ENCODE data around the gene CR1.
"Not testable (repeated sequence)": the region's sequence is repeated elsewhere in the genome, so short reads cannot be mapped to it uniquely, and the experiment has no call there.

CR1 gene

DNA sequence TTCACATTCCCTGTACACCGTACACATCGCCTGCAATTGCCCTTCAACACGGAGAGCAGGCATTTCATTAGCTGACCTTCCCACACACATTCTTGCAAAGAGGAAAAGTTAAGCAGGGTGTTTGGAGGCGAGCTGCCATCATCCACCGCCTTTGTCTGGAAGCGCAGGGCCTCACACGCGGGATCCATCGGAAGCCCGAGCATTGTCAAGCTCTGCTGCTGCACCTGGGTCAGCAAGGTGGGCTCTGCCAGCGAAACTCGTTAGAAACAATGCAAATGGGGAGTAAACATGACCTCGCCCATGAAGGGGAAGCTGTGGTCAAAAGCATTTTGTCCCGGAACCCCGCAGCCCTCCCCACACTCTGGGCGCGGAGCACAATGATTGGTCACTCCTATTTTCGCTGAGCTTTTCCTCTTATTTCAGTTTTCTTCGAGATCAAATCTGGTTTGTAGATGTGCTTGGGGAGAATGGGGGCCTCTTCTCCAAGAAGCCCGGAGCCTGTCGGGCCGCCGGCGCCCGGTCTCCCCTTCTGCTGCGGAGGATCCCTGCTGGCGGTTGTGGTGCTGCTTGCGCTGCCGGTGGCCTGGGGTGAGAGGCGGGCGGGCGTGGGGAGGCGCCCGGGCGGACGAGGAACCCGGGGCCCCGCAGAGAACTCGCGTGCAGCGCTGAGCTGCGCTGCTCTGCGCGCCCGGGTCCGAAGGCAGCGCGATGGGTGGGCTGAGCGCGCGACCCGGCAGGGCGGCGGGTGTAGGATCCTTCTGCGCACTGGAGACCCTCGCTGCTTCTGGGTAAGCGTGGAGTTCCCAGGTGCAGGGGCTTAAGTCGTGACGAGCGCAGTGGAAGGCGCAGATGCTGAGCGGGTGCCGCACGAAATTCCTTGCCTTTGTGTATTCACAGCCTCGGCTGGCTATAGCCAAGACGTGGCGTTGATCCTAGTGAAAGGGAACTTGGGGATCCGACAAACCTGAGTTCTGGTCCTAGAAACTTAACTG is at the start of gene CR1:
Gene CR1 (plus strand): TSS at position 357 of the 992 bp plus-strand sequence. CDS start 111 bp downstream, at position 468.
- no peak for DNase-seq (ENCODE audit: extremely low read depth in 1 of 2, low read depth in 1 of 2)

DNA sequence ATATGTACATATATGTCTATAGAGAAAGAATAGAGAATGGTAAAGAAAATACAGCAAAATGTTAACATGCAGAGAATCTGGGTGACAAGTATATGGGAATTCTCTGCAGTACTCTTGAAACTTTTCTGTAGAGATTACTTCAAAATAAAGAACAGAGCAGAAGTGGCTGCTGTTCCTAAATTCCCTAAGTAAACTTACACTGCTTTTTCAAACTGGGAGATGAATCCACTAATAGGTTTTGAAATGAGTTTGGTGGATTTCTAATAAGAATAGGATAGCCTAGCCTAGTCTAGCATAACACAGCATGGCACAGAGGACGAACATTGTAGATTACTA is 42.3 kb upstream of the CR1 start:
- DNase-seq (ENCODE audit: extremely low read depth in 1 of 2, low read depth in 1 of 2): no peak

DNA sequence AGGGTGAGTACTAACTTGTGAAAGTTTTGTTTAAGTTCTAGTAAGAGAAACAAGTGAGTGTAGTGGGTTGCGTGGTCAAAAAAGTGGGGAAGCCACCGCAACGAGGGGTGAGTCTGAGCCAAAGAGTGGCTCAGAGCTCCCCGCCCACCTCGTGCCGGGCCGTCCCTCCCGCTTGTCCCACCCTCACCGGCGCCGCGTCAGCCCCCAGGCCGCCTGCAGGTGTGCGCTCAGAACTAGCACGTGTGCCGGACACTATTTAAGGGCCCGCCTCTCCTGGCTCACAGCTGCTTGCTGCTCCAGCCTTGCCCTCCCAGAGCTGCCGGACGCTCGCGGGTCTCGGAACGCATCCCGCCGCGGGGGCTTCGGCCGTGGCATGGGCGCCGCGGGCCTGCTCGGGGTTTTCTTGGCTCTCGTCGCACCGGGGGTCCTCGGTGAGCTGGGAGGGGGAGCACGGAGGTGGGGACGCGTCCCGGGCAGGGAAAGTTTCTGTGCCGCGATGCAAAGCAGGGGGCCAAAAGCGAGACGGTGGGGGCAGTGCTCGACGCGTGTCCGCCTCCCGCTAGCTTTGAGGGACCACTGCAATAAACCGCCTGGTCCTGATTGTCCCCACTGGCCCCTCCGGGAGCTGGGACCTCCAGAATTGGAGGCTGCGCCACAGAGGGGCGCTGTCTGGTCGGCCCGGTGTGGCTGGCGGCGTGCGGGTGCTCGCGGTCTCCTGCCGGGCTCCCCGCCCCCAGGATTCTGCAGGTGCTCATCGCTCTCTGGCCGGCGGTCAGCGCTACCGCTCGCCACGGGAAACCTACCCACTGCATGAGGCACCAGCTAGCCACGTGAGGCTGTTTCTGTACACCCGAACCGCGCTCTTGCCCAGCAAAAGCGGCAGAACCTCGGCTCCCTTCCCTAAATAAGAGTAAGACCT is 41.7 kb upstream of the CR1 start, which contains the start of gene CR2:
Gene CR2 (plus strand): TSS at position 283 of the 919 bp plus-strand sequence. CDS start 91 bp downstream, at position 374.
- no peak for DNase-seq (ENCODE audit: extremely low read depth in 1 of 2, low read depth in 1 of 2)

DNA sequence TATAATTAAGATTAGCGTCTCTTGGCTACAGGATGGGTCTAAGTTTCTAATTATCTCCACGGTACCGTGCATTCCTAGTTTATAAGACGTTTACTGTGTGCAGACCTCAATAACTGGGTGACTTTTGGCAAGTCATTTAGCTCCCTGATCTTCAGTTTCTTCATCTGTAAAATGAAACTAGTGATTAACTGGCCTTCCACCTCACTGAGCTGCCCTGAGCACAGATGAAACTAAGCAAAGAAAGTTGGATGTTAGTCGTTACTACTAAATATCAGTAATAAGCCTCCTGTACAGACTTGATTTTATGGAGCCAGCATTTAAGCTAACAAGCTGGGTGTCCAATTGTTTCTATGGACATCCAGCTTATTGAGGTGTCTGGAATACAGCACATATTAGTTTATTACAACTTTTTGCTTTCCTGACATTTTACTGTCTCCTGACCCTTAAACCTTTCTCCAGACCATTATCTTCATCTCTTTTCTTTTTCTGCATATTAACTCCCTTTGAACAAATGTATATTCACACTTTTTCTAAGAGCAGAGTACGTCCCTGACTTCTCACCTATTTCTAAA is 40.7 kb upstream of the CR1 start:
- no peak for DNase-seq (ENCODE audit: extremely low read depth in 1 of 2, low read depth in 1 of 2)

DNA sequence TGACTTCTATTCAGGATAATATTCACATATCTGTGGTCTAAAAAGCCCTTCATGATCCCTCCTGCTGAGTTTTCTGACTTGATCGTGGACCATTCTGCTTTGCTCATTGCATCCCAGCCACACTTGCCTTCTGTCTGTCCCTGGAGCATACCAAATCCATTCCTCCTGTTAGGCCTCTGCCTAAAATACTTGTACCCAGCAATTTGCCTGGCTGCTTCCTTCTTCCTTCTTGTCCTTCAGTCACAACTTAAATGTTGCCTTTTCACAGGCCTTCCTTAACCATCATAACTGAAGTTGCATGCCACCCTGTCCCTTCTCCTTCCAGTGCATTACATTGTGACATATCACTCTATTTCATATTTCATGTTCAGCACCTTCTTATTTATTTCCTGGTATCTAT is 37.5 kb upstream of the CR1 start:
- no peak for DNase-seq (ENCODE audit: extremely low read depth in 1 of 2, low read depth in 1 of 2)

DNA sequence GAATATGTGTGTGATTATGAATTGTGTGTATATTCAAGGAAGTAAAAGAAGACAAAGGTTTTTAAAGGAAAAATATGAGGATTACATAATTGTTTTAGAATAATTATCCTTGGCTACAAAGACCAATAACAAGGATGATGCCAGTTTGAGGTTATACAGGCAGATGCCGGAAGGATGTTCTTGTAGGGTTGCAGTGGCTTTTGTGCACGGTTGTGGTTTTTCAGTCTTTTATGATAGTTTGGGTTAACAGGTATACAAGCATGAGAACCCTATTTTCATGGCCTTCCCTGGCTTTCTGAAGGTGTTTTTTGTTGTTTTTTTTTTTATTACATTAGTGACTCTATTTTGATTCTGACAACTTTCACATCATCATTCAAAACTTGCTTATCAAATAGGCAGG is 36.9 kb upstream of the CR1 start:
- no peak for DNase-seq (ENCODE audit: extremely low read depth in 1 of 2, low read depth in 1 of 2)

DNA sequence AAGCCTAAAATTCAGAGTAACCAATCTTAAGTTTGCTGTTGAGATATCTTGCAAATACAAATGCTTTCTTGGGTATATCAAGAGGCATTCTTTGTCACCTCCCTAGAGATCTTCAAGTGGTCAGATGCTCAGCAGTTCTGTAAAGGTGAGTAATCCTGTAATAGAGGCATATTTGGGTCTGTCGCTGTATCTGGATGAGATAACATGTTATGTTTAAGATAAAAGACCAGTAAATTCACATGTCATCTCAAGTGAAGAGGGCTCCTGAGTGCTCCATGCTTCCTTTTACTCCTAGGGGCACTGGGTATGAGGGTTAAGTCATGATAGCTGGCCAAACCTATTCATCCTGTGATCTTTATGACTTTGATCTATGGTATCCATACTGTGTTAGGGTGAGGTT is 34.3 kb upstream of the CR1 start:
- no peak for DNase-seq (ENCODE audit: extremely low read depth in 1 of 2, low read depth in 1 of 2)

DNA sequence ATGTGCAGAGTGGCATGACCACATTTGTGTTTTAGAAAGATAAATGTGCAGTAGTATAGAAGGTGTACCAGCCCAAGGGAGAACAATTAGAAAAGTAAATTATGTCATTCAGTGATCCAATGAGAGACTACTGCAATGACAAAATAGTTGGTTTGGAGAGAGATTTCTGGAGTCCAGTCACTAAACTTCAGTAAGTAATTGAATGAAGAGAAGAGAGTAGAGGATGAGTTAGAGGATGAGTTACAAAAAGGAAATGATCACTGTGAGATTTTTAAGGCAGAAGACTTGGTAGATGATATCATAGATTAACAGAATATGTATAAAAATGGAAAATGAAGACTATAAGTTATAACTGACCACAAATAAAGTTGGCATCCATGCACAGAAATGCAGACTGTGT is 33.4 kb upstream of the CR1 start:
- DNase-seq (ENCODE audit: extremely low read depth in 1 of 2, low read depth in 1 of 2): no peak

DNA sequence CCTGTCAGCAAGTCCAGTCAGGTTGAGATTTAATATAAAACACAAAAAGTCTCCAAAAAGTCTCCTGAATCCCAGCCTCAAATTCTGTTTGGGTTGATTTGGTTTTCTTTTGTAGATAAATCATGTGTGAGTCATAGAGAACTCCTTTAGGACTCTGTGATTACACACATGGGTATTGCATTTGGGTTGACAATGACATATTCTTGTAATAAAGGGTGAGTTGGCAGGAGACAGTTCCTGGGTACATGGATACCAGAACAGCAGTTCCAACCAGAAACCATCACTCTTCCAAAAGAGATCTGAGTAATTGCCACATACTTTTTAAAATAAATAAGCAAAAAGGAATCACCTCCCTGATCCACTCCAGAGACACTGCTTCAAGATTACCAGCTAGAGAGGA is 32.9 kb upstream of the CR1 start:
- DNase-seq (ENCODE audit: extremely low read depth in 1 of 2, low read depth in 1 of 2): no peak

DNA sequence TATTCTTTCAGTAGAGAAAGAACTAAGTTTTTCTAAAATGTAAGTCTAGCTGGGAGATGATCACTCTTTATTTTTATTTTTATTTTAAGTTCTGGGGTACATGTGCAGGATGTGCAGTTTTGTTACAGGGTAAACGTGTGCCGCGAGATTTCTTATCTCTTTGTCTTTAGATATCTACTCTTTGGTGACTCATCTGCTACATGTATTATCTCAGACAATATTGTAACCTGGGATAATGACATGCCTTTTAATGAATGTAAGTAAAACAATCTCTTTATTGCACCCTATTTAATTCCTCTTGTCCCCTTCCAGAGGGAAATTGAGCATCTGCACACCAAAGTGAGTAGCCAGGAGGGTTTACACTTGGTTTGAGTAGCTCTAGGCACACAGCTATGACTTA is 32.4 kb upstream of the CR1 start:
- no peak for DNase-seq (ENCODE audit: extremely low read depth in 1 of 2, low read depth in 1 of 2)

DNA sequence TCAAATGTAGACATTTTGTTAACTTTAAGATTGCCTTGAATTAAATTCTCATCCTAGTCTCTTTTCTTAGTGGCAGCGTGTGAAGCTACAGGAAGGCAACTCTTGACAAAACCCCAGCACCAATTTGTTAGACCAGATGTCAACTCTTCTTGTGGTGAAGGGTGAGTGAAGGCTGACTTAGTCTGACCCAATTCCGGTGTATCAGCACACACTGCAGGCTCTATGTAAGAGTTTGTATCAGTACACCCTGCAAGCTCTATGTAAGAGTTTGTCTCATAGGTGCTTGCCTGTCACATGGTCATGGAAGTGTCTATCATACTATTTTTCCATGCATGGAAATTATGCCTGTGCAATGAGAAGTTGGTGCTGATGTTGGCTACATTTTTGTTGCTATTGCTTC is 25.0 kb upstream of the CR1 start:
- DNase-seq (ENCODE audit: extremely low read depth in 1 of 2, low read depth in 1 of 2): no peak

DNA sequence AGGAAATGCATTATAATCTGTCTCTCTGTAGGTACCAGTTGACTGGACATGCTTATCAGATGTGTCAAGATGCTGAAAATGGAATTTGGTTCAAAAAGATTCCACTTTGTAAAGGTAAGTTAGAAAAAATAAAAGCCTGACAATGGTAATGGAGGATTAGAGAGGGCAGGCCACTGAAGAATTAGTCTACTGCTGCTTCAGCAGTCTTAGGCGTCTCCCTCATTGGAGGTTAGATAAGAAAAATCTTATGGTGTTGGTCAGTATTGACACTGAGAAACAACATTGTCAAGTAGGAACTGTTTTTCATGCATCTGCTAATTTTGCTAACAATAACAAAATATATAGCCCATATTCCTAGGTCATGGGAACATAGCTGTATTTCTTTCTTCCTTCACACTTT is 21.7 kb upstream of the CR1 start:
- no peak for DNase-seq (ENCODE audit: extremely low read depth in 1 of 2, low read depth in 1 of 2)

DNA sequence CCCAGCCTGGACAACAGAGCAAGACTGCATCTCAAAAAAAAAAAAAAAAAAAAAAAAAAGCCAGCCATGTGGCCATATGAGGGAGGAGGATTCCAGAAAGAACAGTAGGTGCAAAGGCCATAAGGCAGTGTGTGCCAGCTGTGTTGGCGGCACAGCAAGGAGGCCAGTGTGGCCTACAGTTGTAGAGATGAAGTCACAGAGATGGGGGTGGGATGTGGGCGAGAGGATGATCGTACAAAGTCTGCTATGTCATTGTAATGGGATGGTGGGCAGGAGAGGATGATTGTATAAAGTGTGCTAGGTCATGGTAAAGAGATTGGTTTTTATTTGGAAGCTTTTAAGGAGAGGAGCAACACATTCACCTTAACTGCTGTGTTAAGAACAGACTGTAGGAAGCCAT is 9.8 kb upstream of the CR1 start:
- DNase-seq (ENCODE audit: extremely low read depth in 1 of 2, low read depth in 1 of 2): no peak

DNA sequence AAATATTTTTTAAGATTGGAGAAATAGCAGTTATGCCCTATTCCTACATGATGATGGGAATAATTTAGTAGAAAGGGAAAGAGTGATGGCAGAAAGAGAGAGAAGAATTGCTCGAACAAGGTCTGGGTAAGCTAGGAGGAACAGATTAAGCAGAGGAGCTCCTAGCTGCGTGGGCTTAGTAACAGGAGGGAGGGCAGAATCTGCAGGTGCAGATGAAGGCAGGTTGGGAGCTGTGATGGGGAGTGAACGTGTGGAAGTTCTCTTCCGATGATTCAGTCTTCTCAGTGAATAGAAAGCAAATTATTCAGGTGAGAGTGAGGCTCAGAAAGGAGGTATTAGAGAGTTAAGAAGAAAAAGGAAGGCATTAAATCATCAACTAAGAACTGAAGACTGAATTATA is 8.3 kb upstream of the CR1 start:
- DNase-seq (ENCODE audit: extremely low read depth in 1 of 2, low read depth in 1 of 2): no peak

DNA sequence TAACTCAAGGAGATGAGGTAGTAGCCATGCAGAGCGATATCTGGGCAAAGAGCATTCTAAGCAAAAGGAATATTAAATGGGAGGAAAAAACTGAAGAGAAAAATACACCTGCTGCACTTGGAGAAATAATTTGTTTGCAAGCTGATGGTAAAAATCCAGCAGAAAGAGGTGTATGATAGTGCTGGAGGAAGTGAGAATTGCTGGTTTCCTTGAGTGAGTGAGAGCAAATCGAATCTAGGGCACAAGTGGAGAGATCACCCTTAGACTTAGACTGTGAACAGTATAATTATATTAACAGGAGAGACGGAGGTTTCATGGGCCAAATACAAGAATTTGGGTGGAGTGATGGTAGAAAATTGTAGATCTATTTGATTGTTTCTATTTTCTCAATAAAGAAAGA is 2.7 kb upstream of the CR1 start:
- DNase-seq (ENCODE audit: extremely low read depth in 1 of 2, low read depth in 1 of 2): no peak

DNA sequence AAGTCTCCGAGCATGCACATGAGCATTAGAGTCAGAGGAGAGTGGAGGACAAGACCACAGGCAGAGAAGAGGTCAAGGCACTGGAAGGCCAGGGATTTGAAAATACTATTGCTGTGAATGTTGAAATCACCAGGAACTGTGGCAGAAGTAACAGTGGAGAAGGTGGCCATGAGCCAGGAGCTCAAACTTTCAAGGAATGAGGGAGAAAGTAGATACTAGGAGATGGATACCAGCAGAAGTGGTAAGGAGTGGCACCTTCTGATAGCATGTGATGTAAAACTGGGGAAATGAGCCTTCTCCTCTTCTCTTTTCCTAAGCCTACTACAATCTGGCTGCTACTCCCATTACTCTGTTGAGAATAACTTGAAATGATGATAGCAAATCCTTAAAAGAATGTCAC is 1.8 kb upstream of the CR1 start:
- no peak for DNase-seq (ENCODE audit: extremely low read depth in 1 of 2, low read depth in 1 of 2)

DNA sequence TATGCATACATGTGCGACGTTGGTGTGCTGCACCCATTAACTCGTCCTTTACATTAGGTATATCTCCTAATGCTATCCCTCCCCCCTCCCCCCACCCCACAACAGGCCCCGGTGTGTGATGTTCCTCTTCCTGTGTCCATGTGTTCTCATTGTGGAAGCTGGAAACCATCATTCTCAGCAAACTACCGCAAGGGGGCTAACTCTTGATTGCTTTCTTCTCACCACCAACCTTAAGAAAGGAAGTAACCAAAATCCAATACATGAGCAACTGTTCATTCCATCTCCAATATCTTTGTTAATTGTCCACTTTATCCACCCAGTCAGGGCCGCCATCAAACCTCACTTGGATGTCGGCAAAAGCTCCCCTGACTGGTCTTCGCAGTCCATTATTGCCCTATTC is 676 bp upstream of the CR1 start:
- DNase-seq (ENCODE audit: extremely low read depth in 1 of 2, low read depth in 1 of 2): not testable (repeated sequence)

DNA sequence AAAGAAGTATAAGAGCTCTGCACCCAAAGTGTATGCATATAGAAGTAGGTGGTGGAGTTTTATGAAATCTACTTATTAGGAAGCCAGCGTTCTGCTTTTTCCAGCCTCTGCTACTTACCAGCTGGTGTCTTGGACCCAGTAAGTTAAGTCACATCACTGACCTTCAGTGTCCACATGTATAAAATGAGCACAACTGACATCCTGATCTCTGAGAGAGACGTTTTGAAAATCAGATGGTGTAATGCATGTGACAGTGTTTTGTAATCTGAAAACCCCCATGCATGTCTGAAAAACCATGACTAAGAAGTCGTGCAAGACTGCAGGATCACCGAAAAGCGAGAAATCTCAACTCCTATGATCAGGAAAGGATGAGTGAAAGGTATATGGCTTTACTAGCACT is 2.0 kb downstream of the CR1 start:
- DNase-seq (ENCODE audit: extremely low read depth in 1 of 2, low read depth in 1 of 2): no peak

DNA sequence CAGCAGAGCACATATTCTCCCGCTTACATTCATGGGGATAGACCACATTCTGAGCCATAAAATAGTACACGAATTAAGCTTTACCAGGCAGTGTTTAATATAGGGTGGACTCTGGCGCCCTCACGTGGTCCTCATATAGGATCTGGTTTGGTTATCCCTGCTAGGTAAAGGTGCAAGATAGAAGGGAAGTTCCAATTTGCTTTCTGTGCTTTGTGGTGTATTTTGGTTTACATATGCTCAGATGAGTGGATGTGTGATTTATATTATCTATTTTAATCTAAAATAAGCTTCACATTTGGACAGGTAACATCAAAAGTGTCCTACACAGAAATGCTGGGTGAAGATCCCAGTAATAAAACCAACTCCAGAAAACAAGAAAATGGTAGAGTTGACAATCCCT is 3.6 kb downstream of the CR1 start:
- peak; percentile 31 to 47 for DNase-seq (ENCODE audit: extremely low read depth in 1 of 2, low read depth in 1 of 2)

DNA sequence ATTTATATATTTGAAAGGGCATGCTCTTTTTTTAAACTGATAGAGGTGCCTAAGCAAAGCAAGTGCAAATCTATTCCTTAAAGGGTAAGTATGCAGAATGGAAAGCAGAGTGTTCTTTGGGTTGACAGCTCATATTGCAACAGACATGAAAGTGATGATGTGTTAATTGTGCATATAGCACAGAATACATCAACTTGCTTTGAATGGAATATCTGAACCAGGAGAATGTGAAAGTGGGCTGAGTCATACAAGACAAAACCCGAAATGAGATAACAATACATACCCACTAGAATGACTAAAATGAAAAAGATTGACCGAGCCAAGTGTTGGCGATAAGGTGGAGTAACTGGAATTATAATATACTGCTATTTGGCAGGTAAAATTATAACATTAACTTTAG is 4.3 kb downstream of the CR1 start:
- no peak for DNase-seq (ENCODE audit: extremely low read depth in 1 of 2, low read depth in 1 of 2)

DNA sequence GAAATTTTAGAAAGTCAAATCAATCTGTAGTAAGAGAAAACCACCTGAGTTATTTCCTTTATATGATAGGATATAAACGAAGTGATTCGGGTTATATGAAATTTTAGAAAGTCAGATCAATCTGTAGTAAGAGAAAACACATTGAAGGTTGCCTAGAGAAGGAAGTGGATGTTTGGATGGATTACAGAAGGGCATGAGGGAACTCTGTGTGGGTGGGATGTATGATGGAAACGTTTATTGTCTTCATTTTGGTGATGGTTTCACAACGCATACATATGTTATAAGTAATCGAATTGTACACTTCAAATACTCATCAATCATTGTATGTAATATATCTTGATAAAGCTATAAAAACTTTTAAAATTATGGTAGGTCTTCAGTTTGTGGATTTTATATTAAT is 5.1 kb downstream of the CR1 start:
- DNase-seq (ENCODE audit: extremely low read depth in 1 of 2, low read depth in 1 of 2): no peak
